OCI-LY3 (cell line): ENCODE measurements around the gene ZC2HC1C.

Experiments used
- EZH2phosphoT487 ChIP-seq: fragments of 200-600 bp; shearing (Covaris generic); IDR thresholded peaks from 2 replicates; pipeline ENCODE4 v1.6.1; 2018; ENCODE audit warnings: antibody characterized with exemption, mixed run types, low read depth
- TF ChIP-seq, protein P1 (sequence below): fragments of 200-600, 300-600 bp; sonication (generic); IDR thresholded peaks from 2 replicates; pipeline ENCODE4 v1.5.1; 2014; ENCODE audit warnings: antibody characterized with exemption, low read length, low read depth

DNA sequence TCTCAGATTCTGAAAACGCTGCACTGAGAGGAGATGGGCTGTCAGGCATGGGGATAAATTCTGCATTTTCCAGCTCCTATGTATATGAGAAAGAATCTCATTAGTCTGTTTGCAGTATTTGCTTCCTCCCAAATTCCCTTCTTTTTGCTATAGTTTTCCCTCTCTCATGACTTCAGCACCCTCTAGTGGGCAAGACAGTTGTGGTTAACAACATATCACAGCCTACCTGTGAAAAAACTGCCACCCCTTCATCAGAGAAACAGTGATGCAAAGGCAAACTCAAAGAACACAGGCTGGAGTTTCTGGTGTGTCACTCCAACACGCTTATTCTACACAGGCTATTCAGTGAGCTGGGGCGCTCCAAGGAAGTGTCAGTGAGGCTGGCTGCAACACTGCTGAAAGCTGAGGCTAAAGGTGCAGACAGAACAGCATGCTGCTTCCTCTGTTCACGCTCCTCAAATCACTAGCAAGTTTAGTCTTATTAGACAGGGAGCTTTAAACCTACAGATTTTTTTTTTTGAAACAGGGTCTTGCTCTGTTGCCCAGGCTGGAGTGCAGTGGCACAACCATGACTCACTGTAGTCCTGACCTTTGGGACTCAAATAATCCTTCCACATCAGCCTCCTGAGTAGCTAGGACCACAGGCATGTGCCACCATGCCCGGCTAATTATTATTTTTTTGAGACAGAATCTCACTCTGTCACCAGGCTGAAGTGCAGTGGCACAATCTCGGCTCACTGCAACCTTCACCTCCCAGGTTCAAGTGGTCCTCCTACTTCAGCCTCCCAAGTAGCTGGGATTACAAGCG, 19.3 kb downstream of the ZC2HC1C start:
- TF ChIP-seq, protein P1, sequence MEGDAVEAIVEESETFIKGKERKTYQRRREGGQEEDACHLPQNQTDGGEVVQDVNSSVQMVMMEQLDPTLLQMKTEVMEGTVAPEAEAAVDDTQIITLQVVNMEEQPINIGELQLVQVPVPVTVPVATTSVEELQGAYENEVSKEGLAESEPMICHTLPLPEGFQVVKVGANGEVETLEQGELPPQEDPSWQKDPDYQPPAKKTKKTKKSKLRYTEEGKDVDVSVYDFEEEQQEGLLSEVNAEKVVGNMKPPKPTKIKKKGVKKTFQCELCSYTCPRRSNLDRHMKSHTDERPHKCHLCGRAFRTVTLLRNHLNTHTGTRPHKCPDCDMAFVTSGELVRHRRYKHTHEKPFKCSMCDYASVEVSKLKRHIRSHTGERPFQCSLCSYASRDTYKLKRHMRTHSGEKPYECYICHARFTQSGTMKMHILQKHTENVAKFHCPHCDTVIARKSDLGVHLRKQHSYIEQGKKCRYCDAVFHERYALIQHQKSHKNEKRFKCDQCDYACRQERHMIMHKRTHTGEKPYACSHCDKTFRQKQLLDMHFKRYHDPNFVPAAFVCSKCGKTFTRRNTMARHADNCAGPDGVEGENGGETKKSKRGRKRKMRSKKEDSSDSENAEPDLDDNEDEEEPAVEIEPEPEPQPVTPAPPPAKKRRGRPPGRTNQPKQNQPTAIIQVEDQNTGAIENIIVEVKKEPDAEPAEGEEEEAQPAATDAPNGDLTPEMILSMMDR = peak; percentile 79
- no peak for TF ChIP-seq EZH2phosphoT487
